HUES6 (cell line): ENCODE results near the gene LRRC51.
A peak's percentile ranks its signal among the peaks of the same experiment; 100 is the strongest.

ENCODE experiments used
- H3K27ac ChIP-seq: 2 replicates; pipeline ENCODE4 v1.7.0; 2013; ENCODE audit warnings: low read depth, mild to moderate bottlenecking, low read length, inconsistent platforms
- H3K27me3 ChIP-seq: 2 replicates; pipeline ENCODE4 v1.6.1; 2013; ENCODE audit warnings: low read length; ENCODE audit not compliant: control insufficient read depth, insufficient read depth
- H3K36me3 ChIP-seq: 2 replicates; pipeline ENCODE4 v1.6.1; 2013; ENCODE audit warnings: low read length; ENCODE audit not compliant: control insufficient read depth, insufficient read depth
- H3K4me1 ChIP-seq: 2 replicates; pipeline ENCODE4 v1.6.1; 2013; ENCODE audit warnings: low read length; ENCODE audit not compliant: control insufficient read depth, insufficient read depth
- H3K4me3 ChIP-seq: 2 replicates; pipeline ENCODE4 v1.5.1; 2013; ENCODE audit warnings: low read depth, low read length
- H3K9ac ChIP-seq: one replicate; pipeline ENCODE4 v1.6.1; 2013; ENCODE audit warnings: mild to moderate bottlenecking, low read length
- H3K9me3 ChIP-seq: 2 replicates; pipeline ENCODE4 v1.6.1; 2013; ENCODE audit warnings: low read depth, low read length; ENCODE audit not compliant: control insufficient read depth, insufficient read depth

The LRRC51 gene

DNA sequence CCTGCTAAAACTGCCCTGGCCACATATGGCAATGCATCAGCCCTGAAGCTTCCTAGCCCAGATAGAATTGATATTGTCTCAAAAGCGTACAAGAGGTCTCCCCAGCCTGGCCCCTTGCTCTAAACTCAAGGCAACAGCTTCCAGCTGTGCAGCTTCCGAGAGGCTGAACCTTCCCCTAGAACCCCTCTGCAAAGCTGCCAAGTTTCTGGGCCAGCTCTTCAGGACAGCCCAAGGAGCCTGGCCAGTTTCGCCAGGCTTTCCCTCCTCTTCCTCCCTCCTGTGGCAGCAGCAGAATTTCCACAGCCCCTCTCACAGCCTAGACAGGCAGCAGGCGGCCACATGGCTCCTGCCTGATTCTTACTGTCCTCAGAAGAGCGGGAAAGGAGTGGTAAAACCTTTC, 34.8 kb upstream of the LRRC51 start:
- Histone ChIP-seq H3K4me3 (no peak overlapping the region), H3K4me1 (peaks cover 23% of the 10 kb centered on the region), H3K27me3 (no peaks in the 10 kb centered on the region), H3K27ac (no peak overlapping the region), H3K36me3 (no peaks in the 10 kb centered on the region), H3K9me3 (no peaks in the 10 kb centered on the region), H3K9ac (no peak overlapping the region)

DNA sequence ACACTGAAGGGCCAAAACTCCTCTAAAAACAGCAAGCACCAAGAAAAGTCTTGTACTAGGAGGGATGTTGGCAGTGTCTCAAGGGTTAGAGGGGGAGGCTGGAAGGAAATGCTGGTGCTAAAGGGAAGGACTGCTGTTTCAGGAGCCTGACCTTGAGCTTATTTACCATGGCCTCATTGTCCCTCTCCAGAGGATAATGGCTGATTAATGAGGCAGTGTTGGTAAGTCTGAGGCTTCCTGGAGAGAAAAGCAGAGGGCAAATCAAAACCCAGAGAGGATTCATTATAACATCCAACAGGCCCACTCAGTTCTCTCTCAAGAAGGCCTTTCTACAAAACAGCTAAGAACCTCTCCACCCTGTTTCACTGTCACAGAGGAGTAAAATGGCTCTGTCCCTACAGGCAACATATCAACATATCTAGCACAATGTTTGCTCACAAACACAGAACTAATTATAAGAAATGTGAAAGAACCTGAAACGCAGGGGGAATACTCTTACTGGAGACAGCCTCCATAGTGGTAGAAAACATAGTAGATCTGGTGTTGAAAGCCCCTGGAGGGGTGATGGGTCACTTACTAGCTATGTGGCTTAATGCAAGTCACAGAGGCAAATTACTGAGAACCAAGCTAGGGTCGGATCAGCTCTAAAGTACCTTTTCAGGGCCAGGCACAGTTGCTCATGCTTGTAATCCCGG, 31.7 kb upstream of the LRRC51 start:
- Histone ChIP-seq H3K4me1 (peaks cover 8% of the 10 kb centered on the region), H3K36me3 (0 out of 2 replicates have a peak, but pooled peaks cover 2% of the 10 kb centered on the region), H3K4me3 (no peak overlapping the region), H3K27ac (no peak overlapping the region), H3K27me3 (no peaks in the 10 kb centered on the region), H3K9ac (no peak overlapping the region), H3K9me3 (no peaks in the 10 kb centered on the region)

DNA sequence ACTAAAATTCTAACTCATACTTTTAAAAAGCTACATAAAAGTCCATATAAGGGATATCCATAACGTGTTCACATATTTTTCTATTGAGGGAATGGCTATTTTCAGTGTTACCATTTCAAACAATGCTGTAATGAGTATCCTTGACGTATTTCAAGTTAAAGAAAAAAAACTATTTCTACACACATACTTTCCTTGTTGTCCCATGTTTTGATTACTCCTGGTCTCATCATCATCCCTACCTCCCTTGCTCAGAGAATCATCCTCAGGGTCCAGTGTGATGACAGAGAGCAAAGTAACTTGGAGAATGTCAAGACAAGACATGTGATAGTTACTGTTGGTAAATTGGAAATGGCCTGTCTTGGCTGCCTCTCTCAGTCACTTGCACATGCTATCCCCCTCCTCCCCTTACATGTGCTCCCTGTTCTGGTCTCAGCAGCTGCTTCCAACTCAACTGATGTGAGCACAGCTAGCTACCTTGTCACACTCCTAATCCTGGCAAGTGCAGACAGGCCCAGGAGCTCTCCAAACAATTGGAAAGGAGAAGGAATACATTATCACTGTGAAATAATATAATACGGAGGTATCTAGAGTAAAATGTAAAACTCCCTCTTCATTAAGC, 22.1 kb upstream of the LRRC51 start:
- Histone ChIP-seq H3K9ac (no peak overlapping the region), H3K27ac (no peak overlapping the region), H3K9me3 (no peaks in the 10 kb centered on the region), H3K27me3 (no peaks in the 10 kb centered on the region), H3K36me3 (peaks cover 17% of the 10 kb centered on the region), H3K4me3 (no peak overlapping the region), H3K4me1 (peaks cover 5% of the 10 kb centered on the region; the same call in 1 of the 2 replicates)

DNA sequence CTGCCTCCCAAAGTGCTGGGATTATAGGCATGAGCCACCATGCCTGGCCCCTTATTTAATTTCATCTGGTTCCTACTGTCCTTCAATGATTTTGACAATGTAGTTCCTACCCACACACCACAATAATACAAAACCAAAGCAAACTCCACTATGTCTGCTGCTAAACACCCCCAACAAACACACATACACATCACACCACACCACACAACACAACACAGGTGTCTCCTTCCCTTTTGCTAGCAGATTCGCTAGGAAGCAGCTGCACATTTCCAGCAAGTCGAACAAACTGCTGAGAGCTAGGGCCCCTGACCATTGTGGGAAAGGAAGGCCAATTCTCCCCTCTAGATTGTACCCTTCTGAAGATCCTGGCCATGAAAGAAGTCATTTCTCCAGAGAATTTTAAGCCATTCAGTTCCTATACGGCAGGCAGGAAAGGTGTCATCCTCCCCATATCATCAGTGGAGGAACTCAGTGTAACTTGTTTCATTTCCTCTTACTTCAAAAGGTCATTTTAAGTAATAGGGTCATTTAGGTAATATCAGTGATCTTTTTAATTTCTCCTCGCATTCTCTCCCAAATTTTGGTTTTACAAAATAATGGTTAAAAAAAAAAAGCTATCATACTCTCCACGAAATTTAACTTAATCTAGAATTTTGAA, 18.8 kb upstream of the LRRC51 start:
- no peaks in the 10 kb centered on the region for H3K4me1 ChIP-seq
- no peak overlapping the region for H3K9ac ChIP-seq
- no peaks in the 10 kb centered on the region for H3K27me3 ChIP-seq
- no peaks in the 10 kb centered on the region for H3K9me3 ChIP-seq
- no peak overlapping the region for H3K4me3 ChIP-seq
- H3K36me3 ChIP-seq, result peaks cover 22% of the 10 kb centered on the region
- no peak overlapping the region for H3K27ac ChIP-seq

DNA sequence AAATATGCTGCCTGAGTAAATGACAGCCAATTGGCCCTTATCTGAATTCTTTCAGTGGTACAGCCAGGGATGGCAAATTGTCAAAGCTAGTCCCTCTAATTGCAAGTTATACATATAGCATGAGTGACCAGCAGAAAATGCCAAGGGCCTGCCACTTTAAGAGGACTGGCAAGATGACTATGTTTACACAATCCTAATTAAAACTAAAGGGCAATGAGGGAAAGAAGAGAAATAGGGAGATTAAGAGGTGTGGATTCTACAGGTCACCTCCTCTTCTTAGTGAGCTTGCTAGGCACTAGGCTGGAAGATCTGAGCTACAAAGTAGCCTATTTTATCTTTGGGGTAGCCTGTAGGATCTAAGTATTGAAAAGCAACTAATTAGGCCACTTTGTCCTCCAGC, 13.8 kb upstream of the LRRC51 start:
- Histone ChIP-seq H3K27me3 (no peaks in the 10 kb centered on the region), H3K36me3 (peaks cover 26% of the 10 kb centered on the region), H3K9me3 (no peaks in the 10 kb centered on the region), H3K4me1 (peaks cover 16% of the 10 kb centered on the region), H3K27ac (no peak overlapping the region), H3K4me3 (no peak overlapping the region), H3K9ac (no peak overlapping the region)

DNA sequence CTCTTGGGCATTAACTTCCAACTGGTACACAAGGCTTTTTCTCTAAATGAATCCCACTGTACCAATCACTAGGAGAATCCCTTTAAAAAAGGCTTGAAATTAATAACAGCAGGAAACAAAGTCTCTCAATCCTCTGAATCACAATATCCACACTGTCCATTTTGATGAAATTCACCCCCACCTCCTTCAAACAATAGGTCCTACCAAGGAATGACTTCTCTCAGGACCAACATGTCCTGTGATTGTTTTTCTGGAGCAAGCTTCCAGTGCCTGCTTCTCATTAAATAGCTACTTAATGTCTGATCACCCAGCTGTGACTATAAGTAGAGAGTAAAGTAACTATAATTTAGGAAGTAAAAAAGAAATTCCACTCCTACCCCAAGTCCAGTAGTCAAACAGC, 13.4 kb upstream of the LRRC51 start:
- Histone ChIP-seq H3K4me1 (peaks cover 20% of the 10 kb centered on the region), H3K9me3 (no peaks in the 10 kb centered on the region), H3K9ac (no peak overlapping the region), H3K4me3 (no peak overlapping the region), H3K27me3 (no peaks in the 10 kb centered on the region), H3K27ac (no peak overlapping the region), H3K36me3 (peaks cover 24% of the 10 kb centered on the region)

DNA sequence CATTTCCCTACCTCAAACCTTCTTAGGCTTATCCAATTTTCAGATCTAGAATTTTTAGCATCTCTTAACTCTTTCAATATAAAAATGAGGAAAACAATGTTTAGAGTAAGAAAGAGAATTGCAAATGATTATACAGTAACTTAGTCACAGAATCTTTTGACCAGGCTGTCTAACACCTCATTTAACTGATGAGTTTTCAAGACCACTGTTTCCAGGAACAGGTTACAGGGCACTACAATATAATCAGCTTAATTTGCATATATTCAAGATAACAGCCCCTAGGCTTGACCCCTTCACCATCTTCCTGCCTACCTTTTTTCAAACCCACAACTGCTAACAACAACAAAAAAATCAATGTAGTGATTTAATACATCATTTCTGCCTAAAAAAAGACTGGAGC, 13.0 kb upstream of the LRRC51 start:
- H3K27me3 ChIP-seq, result no peaks in the 10 kb centered on the region
- H3K4me3 ChIP-seq, result no peak overlapping the region
- no peak overlapping the region for H3K9ac ChIP-seq
- H3K9me3 ChIP-seq, result no peaks in the 10 kb centered on the region
- H3K36me3 ChIP-seq, result peaks cover 24% of the 10 kb centered on the region
- peaks cover 23% of the 10 kb centered on the region for H3K4me1 ChIP-seq
- no peak overlapping the region for H3K27ac ChIP-seq

DNA sequence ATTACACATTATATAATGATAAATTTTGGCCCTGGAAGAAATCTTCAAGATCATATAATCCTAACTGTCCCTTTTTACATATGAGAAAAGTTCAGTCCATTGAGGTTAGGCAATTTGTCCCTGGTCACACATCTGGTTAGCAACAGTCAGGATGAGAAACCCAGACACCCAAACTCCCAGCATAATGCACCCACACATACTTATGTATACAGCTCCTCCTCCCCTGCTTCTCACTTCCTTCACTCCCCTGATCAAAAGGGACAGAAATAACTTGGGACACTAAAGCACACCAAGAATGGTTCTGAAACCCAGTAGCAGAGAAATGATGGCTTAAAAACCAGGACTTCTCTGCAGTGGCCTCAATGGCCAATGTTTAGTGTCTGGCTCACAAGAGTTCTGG, 11.4 kb upstream of the LRRC51 start:
- Histone ChIP-seq H3K36me3 (peaks cover 21% of the 10 kb centered on the region), H3K4me3 (no peak overlapping the region), H3K4me1 (peaks cover 23% of the 10 kb centered on the region), H3K9ac (no peak overlapping the region), H3K27me3 (no peaks in the 10 kb centered on the region), H3K27ac (no peak overlapping the region; the same call in 1 of the 2 replicates), H3K9me3 (no peaks in the 10 kb centered on the region)

DNA sequence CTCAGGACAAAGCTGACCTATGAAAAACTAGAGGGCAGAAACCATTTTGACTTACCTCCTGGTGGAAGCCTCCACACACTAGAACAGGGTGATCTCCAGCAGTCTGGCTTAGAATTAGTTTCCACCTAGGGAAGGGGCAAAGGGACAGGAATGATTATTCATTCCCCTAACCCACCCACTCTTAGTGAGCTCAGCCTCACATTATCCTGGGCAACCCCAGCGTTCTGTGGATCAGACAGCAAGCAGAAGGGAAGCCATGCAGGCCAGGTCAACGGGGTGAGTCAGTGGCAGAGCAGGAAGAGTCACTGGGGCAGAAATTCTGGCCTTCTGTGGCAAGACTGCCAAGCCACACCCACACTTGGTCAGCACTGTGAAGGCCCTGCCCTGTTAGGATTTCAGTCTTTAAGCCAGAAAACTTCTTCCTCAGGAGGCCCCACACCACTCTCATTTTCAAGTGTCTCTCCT, 10.8 kb upstream of the LRRC51 start:
- Histone ChIP-seq H3K27me3 (no peaks in the 10 kb centered on the region), H3K36me3 (peaks cover 20% of the 10 kb centered on the region), H3K4me3 (no peak overlapping the region), H3K9me3 (no peaks in the 10 kb centered on the region), H3K4me1 (peaks cover 23% of the 10 kb centered on the region), H3K27ac (peak overlapping the region; percentile 36; the same call in 1 of the 2 replicates), H3K9ac (peak overlapping the region; percentile 28)

DNA sequence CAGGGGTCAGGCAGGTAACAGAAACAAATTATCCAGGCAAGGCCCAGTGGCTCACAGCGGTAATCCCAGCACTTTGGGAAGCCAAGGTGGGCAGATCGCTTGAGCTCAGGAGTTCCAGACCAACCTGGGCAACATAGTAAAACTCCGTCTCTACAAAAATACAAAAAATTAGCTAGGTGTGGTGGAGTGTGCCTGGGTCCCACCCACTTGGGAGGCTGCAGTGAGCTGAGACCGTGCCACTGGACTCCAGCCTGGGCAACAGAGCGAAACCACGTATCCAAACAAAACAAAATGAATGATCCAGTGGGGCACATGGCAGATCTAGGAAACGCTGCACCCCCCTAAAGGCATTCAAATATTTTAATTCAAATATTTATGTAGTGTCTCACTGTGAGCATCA, 10.2 kb upstream of the LRRC51 start:
- 0 out of 2 replicates have a peak overlapping the region, but pooled peaks have one; percentile 36 for H3K27ac ChIP-seq
- no peaks in the 10 kb centered on the region for H3K27me3 ChIP-seq
- no peaks in the 10 kb centered on the region for H3K9me3 ChIP-seq
- H3K36me3 ChIP-seq, result peaks cover 18% of the 10 kb centered on the region
- no peak overlapping the region for H3K4me3 ChIP-seq
- H3K9ac ChIP-seq, result no peak overlapping the region
- H3K4me1 ChIP-seq, result peaks cover 23% of the 10 kb centered on the region

DNA sequence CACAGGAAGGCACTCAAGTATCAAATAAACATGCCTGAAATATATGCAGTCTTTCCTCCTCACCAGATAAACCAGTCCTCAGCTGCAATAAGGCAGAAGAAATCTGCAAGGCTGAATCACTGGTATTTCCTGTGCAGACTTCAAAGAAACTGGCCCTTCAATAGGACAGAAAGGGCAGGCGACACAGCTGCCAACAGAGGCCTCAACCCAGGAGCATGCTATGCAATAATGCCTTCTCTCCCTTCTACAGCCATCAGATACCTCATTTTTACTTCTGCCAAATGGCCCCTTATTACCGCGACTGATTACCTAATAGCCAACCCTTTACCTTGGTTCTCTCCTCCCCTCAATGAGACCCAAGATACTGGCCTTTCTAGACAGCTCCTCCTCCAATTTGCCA, 8.3 kb upstream of the LRRC51 start:
- Histone ChIP-seq H3K4me1 (peaks cover 23% of the 10 kb centered on the region), H3K36me3 (peaks cover 11% of the 10 kb centered on the region), H3K9me3 (no peaks in the 10 kb centered on the region), H3K27me3 (no peaks in the 10 kb centered on the region), H3K9ac (no peak overlapping the region), H3K27ac (no peak overlapping the region), H3K4me3 (no peak overlapping the region)
